Stimulated activated CD4-positive, alpha-beta T cell treated with anti-CD3 and anti-CD28 coated beads, Interleukin-12 subunit alpha, Interleukin-12 subunit beta, amount 100 ng/mL, for 24 hours (primary cell): ENCODE data around the gene NUP214.
"Not testable (repeated sequence)": the region's sequence is repeated elsewhere in the genome, so short reads cannot be mapped to it uniquely, and the experiment has no call there.

Experiments
- DNase-seq, 2 experiments: peaks; one replicate each; pipeline ENCODE4 v3.0.0-alpha.2; 2020; ENCODE audit warnings: low read depth in 2 of 2

The NUP214 gene

GRCh38 chr9:131259916-131260597, 134.7 kb downstream of the NUP214 start:
- DNase-seq, result no peak

DNA sequence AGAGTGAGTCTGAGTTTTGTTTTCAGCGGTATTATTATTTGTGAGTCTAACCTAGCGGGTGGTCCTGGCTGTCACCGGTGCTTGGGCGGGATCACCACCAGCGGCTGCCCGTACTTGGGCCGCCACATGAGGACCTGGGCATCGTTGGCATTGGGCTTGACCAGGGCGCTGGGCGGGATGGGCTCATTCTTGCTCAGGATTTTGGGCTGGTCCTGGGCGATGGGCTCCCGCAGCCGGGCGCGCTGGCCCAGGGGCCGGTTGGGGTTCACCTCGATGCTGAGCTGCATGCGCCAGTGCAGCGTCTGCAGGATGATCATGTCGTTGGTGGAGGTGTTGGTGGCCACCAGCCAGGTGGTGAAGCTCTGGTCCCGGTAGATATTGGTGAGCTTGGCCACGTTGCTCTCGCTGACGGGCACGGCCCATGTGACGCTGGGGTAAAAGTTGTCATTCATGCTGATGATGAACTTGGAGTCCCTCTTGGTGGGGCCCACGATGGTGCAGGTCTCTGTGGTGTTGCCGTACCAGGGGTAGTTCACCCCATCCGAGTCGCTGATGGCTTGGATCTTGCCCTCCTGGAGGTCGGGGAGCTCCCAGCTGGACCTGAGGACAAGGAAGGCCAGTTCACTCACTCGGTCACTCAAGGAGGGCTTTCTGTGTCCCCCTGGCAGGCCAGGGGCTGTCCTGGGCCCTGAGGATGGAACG, 135.5 kb downstream of the NUP214 start:
- DNase-seq, result no peak

DNA sequence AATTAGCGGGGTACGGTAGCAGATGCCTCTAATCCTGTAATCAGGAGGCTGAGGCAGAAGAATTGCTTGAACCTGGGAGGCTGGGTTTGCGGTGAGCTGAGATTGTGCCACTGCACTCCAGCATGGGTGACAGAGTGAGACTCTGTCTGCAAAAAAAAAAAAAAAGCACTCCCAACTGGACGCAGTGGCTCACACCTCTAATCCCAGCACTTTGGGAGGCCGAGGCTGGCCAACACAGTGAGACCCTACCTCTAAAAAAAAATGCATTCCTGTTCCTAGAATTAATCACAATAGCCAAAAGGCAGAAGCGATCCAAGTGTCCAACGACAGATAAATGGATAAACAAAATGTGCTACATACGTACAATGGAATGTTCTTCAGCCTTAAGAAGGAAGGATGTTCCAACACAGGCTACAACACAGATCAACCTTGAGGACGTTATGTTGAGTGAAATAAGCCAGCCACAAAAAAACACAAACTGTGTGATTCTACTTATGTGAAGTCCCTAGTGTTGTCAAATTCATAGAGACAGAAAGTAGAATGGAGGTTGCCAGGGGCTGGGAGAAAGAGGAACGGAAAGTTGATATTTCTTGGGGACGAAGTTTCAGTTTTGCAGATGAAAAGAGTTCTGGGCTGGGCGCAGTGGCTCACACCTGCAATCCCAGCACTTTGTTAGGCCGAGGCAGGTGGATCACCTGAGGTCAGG, 137.1 kb downstream of the NUP214 start:
- DNase-seq, result no peak

DNA sequence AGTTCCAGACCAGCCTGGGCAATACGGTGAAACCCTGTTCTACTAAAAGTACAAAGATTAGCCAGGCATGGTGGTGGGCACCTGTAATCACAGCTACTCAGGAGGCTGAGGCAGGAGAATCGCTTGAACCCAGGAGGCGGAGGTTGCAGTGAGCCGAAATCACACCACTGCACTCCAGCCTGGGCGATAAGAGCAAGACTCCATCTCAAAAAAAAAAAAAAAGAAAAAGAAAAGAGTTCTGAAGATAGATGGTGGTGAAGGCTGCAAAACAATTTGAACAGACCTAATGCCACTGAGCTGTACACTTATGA, 137.6 kb downstream of the NUP214 start:
- DNase-seq, result not testable (repeated sequence)

GRCh38 chr9:131263701-131264100, 138.3 kb downstream of the NUP214 start:
- no peak for DNase-seq

DNA sequence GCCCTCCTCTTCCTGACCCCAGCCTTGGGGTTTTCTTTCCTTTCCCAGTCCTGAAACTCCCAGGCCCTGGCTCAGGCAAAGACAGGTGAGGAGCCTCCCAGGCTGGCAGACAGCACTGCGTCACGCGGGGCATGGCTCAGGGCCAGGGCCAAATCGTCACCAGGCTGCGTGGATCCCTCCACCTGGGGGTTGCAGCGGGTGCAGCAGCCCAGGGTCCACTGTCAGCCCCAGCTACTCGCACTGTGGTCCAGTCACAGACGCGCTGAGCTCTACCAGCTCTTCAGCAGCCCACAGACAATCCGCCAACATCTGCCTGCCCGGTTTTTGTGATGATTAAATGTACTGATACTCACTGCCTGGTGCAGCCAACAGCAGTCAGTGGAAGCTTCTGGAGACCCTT, 138.8 kb downstream of the NUP214 start:
- DNase-seq, result no peak

DNA sequence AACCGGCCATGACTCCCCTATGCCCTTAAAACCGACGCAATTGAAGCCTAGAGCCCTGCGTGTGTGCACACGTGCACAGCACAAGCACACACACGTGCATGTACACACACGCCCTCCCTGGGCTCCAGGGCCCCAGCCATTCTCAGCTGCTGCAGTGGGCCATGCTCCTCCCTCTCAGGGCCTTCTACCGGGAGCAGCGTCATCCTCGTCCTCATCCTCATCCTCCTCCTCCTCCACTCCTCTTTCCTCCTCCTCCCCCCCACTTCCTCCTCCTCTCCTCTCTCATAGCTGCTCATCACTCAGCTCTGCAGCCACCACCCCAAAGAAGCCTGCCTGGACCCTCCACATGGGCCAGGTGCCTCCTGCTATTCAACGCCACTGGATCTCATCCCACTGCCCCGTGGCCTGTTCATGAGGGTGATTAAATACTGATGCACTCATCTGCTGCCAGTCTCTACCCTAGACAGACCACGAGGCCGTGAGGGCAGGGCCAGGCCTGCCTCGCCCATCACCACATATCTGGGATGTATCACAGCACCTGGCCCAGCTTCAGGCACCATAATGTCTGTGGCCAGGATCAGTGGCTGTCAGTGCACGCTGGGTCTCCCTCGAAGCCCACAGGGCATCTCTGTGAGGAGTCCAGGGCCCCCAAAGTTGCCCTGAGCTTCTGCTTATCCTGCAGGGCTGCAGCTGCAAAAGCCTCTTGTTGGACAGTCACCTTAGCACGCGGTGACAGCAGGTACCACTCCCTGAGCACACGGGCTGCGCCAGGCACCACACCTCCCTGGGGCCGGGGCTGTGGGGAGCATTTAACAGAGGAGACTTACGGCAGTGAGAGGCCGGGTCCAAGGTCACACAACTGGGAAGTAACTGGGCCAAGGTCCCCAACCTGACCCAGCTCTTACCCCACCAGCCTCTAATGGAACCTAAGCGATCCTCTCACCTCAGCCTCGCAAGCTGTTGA, 141.2 kb downstream of the NUP214 start:
- DNase-seq, result no peak

DNA sequence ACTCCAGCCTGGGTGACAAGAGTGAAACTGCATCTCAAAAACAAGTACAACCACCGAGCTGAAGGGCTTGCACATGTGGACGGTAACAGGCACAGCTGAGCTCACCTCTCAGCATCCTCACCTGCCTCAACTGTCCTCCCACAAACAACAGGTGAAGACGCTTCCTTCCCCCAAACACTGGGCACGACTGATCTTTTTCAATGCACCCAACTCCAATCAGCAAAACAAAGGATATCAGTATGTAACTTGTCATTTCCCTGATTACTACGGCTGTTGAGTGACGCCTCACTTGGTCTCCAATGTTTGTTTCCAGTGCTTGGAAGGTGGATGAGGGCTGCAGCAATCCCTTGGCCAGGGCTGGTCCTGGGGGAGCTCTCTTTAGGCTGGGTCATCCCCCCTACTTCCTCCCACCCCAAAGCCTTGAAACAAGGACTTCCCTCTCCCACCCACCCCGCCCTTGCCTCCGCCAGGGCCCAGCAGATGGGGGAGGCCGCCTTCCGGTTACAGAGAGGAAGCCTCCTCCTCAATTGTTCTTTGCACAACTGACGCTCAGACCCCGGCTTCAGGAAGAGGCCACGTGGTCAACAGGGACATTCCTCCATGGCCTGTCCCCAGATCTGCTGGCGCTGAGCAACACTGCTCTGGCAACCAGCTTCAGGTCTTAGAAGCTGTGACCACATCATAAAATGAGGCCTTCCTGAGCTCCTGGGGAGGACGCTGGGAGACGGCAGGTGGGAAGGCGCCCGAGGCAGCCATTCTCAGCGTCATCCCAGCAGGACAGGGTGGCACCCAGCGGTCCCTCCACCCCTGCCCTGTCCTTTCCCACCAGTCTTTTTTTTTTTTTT, 145.0 kb downstream of the NUP214 start:
- no peak for DNase-seq

DNA sequence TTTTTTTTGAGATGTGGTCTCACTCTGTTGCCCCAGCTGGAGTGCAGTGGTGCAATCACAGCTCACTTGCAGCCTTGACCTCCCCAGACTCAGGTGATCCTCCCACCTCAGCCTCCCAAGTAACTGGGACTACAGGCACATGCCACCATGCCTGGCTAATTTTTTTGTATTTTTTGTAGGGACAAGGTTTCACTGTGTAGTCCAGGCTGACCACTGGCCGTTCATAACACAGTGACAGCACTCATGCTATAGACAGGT, 145.6 kb downstream of the NUP214 start:
- DNase-seq, result not testable (repeated sequence)

DNA sequence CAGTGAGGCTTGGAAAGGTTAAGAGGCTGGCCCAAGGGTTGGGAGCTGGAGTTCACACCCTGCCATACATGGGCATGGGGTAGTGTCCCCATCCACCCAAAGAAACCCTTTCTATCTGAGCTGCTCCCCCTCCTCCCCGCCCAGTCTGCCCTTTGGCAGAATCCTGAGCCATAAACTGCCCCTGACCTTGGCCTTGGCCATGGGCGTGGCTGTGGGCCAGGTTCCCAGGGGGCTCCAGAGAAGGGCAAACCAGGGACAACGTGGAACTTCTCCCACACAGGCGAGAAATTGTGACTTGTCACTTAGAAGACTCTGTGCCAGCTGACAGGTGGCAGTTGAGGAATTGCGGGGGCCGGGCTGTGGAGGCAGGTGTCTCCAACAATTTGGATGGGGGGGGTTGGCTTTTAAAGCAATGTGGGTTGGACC, 146.1 kb downstream of the NUP214 start:
- DNase-seq, result no peak

- no peak for DNase-seq
Measured at GRCh38 chr9:131272212-131272611, 146.8 kb downstream of the NUP214 start.

DNA sequence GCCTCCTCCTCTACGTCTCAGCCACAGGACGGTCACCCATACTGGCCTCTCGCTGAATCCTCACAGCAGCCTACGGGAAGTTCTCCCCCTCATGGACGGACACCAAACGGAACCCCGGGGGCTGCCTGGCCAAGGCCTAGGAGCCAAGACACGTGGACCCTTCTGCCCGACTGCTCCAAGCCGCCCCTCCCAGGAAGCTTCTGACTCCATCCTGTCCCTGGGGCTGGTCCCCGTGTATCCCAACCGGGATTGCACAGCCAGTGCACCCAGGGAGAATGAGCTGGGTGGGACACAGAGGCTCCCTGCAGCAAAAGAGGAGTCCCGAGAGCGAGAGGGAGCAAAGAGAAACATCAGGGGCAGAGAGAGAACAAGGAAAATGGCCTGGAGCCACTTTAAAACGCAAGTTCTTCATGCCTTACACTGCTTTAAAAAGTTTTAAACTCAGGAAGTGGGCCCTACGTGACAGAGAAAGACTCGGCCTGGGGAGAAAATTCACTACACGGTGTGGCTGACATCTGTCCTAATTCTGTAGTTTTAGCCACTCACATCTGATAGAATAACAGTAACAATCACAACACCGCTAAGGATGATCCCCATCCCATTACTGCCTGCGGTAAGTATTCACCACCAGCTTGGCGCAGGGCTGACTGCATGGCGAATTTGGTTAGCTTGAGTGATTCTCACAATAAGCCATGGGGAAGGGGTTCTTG, 147.9 kb downstream of the NUP214 start:
- no peak for DNase-seq

DNA sequence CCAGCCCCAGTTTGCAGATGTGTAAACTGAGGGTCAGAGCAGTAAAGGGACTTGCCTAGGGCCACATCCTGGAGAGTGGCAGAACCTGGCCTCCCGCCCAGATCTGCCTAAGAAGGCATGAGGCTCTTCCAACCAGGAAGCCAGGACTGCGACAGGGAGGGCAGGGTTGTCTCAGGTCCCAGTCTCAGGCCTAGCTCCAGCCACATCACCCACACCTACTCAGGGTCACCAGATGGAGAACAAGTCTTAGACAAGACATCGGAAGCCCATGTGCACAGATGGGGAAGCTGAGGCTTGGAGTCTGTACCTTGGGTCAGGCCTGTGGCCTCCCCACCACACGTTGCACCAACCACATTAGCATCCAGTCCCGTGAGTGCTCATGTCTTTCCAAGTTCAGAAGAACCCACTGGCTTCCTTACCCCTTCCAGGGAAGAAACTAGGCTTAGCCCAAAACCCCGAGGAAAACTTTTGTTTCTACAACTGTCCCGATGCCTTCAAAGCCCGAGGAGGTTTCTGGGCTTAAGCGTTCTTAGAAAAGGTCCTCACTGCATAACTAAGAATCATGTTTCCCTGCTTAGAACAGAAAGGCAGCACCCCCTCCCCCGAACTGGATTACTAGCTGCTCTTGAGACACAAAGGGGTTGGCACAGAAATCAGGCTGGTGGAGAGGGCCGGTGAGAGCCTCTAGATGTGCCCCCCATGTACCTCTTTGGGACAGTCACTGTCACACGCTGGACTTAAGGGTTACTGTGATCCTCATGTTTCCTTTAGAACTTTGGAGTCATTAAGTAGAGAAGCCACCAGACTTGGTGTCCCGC, 148.7 kb downstream of the NUP214 start:
- no peak for DNase-seq

GRCh38 chr9:131274674-131275331, 149.4 kb downstream of the NUP214 start:
- no peak for DNase-seq

GRCh38 chr9:131275332-131276093, 150.1 kb downstream of the NUP214 start:
- DNase-seq, result no peak

GRCh38 chr9:131276094-131276888, 150.9 kb downstream of the NUP214 start, which contains the start of gene FAM78A:
FAM78A (minus strand) TSS chr9:131276510; CDS start chr9:131276179, 331 bp downstream.
- no peak for DNase-seq

GRCh38 chr9:131276891-131277286, 151.5 kb downstream of the NUP214 start:
- DNase-seq, result no peak
